C4-2B (cell line): ENCODE data around the gene CALD1.

Source experiments
- H3K27ac ChIP-seq: fragments of 450-650 bp; 2 replicates; pipeline ENCODE4 v1.5.1; 2017
- CTCF ChIP-seq: fragments of 450-650 bp; conservative IDR thresholded peaks from 2 replicates; pipeline ENCODE4 v1.5.1; 2017; ENCODE audit warnings: mild to moderate bottlenecking
- ZFX ChIP-seq: fragments of 450-650 bp; IDR thresholded peaks from 2 replicates; pipeline ENCODE4 v1.6.1; 2017

Gene CALD1

GRCh38 chr7:134788191-134788590, 8.8 kb downstream of the CALD1 start:
- no peak for TF ChIP-seq CTCF
- no peak for TF ChIP-seq ZFX

GRCh38 chr7:134789967-134790685, 10.7 kb downstream of the CALD1 start:
- TF ChIP-seq CTCF (no peak), ZFX (no peak)
- H3K27ac ChIP-seq, result no peak overlapping the region

More at GRCh38 chr7:134788191-134788590, 8.8 kb downstream of the CALD1 start:
- H3K27ac ChIP-seq, result no peak overlapping the region

- no peak overlapping the region for H3K27ac ChIP-seq
- TF ChIP-seq ZFX (no peak), CTCF (no peak)
These were observed 13.5 kb downstream of the CALD1 start for GRCh38 chr7:134792968-134793367.

- TF ChIP-seq CTCF (no peak), ZFX (no peak)
- H3K27ac ChIP-seq, result no peak overlapping the region
These were observed 15.8 kb downstream of the CALD1 start for GRCh38 chr7:134795231-134795630.

- no peak overlapping the region for H3K27ac ChIP-seq
- TF ChIP-seq ZFX, result no peak
- no peak for TF ChIP-seq CTCF
These were observed 18.7 kb downstream of the CALD1 start for GRCh38 chr7:134798155-134798554.

- no peak overlapping the region for H3K27ac ChIP-seq
- TF ChIP-seq CTCF, result no peak
- TF ChIP-seq ZFX, result no peak
These were observed 19.9 kb downstream of the CALD1 start for GRCh38 chr7:134799377-134799776.

- no peak overlapping the region for H3K27ac ChIP-seq
- TF ChIP-seq ZFX (no peak), CTCF (no peak)
These were observed 23.3 kb downstream of the CALD1 start for GRCh38 chr7:134802762-134803161.
